HG03066 (cell line): ENCODE measurements around the gene DPM3.

Experiments
- ATAC-seq: cut with Tn5 transposase; IDR thresholded peaks from one replicate; pipeline ENCODE4 v1.9.1; 2021; ENCODE audit warnings: low read depth; ENCODE audit not compliant: unreplicated experiment

DPM3 gene

DNA sequence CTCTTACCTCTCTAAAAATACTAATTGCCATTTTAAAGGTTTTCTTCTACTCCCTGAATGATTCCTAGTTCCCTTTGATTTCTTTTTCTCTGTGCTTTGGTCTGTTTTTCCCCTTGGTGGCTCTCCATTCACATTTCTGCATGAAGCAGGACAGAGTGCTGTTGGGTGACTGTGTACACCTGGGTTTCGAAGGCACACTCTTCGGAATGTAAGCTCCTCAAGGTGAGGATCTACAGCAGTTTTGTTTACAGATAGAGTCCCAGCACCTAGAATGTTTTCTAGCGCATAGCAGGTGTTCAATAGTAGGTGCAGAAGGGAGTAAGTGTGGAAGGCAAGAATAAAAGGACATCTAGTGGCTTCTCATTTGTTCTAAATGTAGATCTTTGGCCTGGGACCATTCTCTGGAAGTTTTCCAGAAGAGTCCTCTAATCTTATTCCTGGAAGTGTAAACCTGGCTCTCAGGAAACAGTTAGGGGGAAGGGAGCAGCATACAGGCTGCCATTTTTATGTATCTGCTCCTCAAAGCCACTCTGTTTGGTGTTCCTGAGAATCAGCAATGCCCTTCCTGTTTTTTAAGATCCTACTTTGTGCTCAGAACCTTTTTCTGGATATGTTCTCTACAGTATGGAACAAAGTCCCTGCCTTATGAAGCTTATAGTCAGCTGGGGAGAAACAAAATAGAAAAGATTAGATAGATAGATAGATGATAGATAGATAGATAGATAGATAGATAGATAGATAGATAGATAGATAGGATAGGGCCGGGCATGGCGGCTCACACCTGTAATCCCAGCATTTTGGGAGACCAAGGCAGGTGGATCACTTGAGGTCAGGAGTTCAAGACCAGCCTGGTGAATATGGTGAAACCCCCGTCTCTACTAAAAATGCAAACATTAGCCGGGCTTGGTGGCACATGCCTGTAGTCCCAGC lies 35.5 kb downstream of the DPM3 start:
- no peak for ATAC-seq

GRCh38 chr1:155103325-155103724 lies 37.0 kb downstream of the DPM3 start:
- no peak for ATAC-seq

DNA sequence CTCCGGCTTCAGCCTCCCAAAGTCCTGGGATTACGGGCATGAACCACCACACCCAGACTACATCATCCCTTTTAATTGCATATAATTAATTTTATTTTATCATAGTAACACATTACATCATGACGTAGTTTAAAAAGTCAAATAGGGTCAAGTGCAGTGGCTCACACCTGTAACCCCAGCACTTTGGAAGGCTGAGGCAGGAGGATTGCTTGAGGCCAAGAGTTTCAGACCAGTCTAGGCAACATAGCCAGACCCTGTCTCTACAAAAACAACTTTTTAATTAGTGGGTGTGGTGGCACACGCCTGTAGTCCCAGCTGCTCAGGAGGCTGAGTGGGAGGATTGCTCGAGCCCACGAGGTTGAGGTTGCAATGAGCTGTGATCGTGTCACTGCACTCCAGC lies 41.0 kb downstream of the DPM3 start:
- ATAC-seq: no peak

- ATAC-seq: no peak
Measured at GRCh38 chr1:155094622-155094948, 45.7 kb downstream of the DPM3 start.

DNA sequence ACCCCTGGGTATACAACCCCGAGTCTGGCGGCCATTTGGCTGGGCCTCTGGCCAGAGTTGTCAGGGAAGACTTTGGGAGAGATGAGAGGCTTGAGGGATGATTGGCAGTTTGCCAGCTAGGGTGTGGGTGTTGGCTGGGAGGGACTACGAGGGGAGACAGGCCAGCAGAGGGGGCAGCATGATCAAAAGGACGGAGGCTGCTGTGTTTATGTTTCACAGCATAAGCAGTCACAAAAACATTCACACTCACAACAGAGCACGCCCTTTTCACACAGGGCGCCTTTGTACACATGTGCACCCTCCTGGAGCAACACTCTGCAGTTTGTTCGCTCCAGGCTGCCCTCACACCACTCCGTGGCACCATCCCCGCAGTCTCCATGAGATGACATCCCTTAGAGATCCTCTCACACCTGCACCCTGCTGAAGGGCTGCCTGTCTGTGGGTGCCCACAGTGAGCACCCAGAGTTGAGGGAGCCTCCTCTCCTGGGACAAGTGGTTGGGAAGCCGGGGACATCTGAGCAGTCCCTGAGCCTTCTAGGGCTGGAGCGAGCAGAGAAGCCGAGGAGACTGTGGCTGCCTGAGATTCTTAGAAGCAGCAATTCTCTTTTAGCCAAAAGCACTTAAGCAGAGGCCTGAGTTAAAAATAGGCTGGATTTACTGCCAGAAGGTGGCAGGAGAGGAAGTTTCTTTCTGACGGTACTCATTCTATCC lies 46.3 kb downstream of the DPM3 start:
- ATAC-seq: no peak

DNA sequence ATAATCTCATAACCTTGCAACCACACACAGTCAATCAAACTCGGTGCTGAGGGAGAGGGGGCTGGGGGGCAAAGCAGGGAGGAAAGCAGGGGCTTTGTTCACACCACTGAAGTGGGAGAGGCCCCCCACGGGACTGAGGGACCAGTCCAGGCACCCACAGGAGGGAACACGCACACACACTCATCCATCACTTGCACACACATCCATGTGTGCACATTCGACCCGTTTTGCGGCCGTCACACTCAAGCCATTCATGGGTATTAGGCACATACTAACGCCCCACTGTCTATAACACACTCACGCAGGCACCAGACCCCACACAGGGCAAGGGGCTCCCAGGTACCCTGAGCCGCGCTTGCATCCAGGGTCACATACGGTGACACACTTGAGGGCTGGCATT lies 47.7 kb downstream of the DPM3 start:
- no peak for ATAC-seq

DNA sequence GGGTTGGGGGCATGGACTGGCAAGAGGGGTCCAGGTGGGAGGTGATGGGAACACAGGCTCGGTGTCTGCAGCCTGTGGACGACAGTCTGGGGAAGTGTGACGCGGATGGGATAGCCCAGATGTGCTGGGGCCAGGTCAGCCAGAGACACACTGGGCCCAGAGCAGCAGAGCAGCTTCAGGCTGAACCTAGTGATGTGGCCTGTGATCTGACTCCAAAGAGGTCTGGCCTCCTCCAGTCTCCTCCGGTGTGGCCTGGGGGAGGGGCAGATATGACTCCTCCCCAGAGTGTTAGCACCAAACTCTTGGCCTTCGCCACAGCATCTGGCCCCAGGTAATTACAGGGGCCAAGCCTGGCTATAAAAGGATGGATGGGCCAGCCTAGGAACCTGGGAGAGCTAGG lies 48.2 kb downstream of the DPM3 start:
- ATAC-seq: no peak

DNA sequence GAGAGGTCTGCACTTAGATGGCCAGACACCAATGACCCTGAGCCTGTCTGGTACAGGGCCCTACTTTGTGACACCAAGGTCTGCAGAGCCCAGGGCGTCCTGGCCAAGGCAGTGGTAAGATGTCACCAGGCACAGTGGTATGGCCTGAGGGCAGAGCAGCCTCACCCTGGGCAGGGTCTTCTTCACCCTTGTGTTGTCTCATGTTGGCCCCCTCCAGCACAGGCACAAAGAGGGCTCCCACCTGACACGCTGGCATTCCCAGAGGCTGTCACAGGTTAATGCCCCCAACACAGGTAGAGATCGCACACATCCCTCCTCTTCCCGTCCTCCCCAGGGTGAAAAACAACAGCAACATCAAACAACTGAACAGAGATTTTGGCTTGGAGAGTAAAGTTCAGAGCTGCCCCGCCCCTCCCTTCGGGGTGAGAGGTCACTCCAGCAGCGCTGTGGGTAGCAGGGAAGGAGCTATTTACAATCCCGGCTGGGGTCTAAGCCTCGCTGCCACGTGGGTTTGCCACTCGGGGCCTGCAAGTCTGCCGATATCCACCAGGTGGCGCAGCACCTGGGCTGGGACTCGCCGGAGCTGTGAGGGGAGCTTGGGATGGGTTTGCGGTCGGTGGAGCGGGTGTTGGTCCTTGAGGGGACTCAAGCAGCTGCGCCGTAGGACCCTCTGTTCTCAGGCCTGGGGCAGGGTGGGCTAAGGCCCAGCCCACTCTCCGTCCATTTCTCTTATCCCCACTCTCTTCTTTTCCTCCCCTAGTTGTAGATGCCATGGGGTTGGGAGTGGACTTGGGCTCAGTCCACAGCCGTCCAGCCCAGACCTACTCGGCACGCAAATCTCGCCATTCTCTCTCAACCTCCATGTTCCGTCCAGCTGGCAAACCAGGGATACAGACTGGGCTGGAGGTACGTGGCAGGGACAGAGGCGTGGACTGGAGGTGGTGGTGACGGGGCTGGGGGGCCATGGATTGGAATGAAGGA lies 49.0 kb downstream of the DPM3 start:
- ATAC-seq: no peak
